Mucosa of rectum (tissue), 2 donors: ENCODE data around the gene VSX1.

ENCODE experiments used
- H3K27ac ChIP-seq, 2 donors: one replicate each; pipeline ENCODE4 v1.7.0; 2013; ENCODE audit warnings: inconsistent platforms in 2 of 2, low read depth in 2 of 2, low read length in 2 of 2
- H3K27me3 ChIP-seq, 2 donors: one replicate each; pipeline ENCODE4 v1.7.0; 2013; ENCODE audit warnings: low read length in 2 of 2; ENCODE audit not compliant: control insufficient read depth in 2 of 2, insufficient read depth in 2 of 2
- H3K36me3 ChIP-seq, 2 donors: one replicate each; pipeline ENCODE4 v1.7.0; 2013; ENCODE audit warnings: low read length in 2 of 2; ENCODE audit not compliant: control insufficient read depth in 2 of 2, insufficient read depth in 2 of 2
- H3K4me1 ChIP-seq, 2 donors: one replicate each; pipeline ENCODE4 v1.7.0; 2013; ENCODE audit warnings: low read length in 2 of 2, mild to moderate bottlenecking in 1 of 2; ENCODE audit not compliant: control insufficient read depth in 2 of 2, insufficient read depth in 2 of 2
- H3K4me3 ChIP-seq, 2 donors: one replicate each; pipeline ENCODE4 v1.7.0; 2013; ENCODE audit warnings: low read length in 2 of 2
- H3K9ac ChIP-seq, 2 donors: one replicate each; pipeline ENCODE4 v1.7.0; 2013; ENCODE audit warnings: low read length in 2 of 2, low read depth in 1 of 2, mild to moderate bottlenecking in 1 of 2
- H3K9me3 ChIP-seq, 2 donors: one replicate each; pipeline ENCODE4 v1.7.0; 2013; ENCODE audit warnings: low read length in 2 of 2; ENCODE audit not compliant: control insufficient read depth in 2 of 2
- donor health status: healthy.
- donor health status: Normal muscosa, but diverticular disease.

Gene VSX1

DNA sequence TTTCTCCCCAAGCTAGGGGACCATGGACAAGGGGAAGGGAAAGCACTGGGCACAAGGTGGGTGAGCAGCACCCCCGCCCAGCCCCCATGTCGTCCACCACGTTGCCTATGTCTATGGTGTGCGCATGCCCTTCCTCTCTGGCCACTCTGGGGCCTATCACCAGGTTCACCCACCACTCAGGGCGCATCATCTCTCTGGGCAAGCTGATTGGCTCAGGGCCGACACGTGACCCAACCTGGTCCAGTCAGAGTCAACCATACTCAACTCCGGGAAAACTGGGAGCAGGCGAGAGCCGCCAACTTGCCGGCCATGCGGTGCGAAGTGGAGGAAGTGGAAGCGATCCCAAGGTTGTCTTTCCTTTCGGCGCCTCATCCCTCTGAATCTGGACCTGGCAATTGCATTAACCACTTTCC lies 49.9 kb downstream of the VSX1 start:
- Histone ChIP-seq H3K27ac (peak overlapping the region; percentile 20 to 40), H3K9me3 (no peaks in the 10 kb centered on the region), H3K36me3 (peaks cover 7 to 16% of the 10 kb centered on the region in 2 donors), H3K9ac (no peak overlapping the region), H3K4me3 (no peak overlapping the region), H3K4me1 (peaks cover 35 to 37% of the 10 kb centered on the region in 2 donors), H3K27me3 (no peaks in the 10 kb centered on the region)

DNA sequence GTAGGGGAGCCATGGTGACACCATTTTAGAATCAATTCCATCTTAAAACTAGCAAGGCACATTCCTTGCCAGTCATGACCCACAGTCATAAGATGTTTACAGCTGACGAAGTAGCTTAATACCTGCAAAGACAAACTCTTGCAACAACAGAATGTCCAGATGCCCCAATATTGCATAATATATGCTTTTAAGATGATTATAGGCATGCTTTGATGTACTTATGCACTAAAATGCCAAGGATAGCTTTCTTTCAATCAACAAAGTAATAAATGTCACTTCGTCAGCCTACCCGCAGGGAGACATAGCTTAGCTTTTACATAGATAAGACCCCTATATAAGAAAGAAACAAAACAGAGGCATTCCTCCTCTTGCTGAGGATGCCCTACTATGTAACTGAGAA lies 50.7 kb downstream of the VSX1 start:
- H3K27ac ChIP-seq = no peak overlapping the region
- no peak overlapping the region for H3K9ac ChIP-seq

DNA sequence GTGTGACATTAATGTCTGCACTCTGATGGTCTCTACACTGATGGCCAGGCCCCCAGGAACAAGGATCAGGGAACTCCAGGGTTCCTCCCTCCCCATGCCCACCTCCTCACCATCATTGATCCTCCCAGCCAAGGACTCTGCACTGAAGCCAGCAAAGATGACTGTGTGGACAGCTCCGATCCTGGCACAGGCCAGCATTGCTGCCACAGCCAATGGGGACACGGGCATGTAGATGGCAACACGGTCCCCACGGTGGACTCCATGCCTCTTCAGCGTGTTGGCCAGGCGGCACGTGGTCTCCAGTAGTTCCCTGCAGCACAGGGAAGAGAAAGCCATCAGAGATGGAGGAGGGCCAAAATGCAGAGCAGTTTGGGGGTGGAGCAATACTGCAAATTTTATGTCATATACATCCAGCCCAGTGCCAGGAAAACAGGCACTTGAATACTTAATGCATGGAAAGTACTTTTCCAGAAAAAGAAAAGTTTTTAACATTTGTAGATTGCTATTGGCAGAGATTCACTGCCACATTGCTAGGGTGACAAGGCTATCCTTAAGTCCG lies 51.2 kb downstream of the VSX1 start:
- no peaks in the 10 kb centered on the region for H3K27me3 ChIP-seq
- H3K27ac ChIP-seq = no peak overlapping the region
- H3K36me3 ChIP-seq = peaks cover 7 to 16% of the 10 kb centered on the region in 2 donors
- peaks cover 22 to 24% of the 10 kb centered on the region in 2 donors for H3K4me1 ChIP-seq
- no peaks in the 10 kb centered on the region for H3K9me3 ChIP-seq
- H3K9ac ChIP-seq = no peak overlapping the region
- H3K4me3 ChIP-seq = no peak overlapping the region

More for the DNA sequence above, 50.7 kb downstream of the VSX1 start:
- Histone ChIP-seq H3K27me3 (no peaks in the 10 kb centered on the region), H3K4me1 (peaks cover 28 to 29% of the 10 kb centered on the region in 2 donors), H3K4me3 (no peak overlapping the region), H3K9me3 (no peaks in the 10 kb centered on the region), H3K36me3 (peaks cover 7 to 16% of the 10 kb centered on the region in 2 donors)

DNA sequence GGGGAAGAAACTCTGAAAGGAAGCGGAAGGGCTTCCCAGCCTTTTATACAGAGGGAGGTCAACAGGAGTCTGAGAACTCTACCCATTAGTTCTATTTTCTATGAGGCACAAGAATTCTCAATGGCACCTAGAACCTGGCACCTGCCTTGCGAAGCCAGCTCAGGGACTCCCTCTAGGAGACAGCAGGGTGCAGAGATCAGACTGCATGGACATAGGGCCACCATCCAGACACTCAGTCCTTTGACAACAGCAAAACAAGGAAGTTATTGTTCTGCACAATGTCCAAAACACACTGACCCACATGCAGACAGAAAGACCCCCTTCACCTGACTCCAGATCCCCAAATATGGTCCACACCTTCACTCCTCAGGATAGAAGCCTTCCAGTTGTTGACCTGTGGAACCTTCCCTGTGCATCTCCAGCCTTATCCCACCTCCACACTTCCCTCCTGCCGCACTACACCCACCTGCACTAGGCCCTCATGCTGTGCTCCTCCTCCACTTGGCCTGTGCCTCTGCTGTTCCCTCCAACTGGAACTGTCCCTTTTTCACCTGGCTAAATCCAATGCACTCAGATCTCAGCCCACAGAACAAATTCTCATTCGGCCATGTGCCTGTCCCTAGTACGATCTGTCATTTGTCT lies 51.8 kb downstream of the VSX1 start:
- H3K4me1 ChIP-seq = peaks cover 21 to 22% of the 10 kb centered on the region in 2 donors

DNA sequence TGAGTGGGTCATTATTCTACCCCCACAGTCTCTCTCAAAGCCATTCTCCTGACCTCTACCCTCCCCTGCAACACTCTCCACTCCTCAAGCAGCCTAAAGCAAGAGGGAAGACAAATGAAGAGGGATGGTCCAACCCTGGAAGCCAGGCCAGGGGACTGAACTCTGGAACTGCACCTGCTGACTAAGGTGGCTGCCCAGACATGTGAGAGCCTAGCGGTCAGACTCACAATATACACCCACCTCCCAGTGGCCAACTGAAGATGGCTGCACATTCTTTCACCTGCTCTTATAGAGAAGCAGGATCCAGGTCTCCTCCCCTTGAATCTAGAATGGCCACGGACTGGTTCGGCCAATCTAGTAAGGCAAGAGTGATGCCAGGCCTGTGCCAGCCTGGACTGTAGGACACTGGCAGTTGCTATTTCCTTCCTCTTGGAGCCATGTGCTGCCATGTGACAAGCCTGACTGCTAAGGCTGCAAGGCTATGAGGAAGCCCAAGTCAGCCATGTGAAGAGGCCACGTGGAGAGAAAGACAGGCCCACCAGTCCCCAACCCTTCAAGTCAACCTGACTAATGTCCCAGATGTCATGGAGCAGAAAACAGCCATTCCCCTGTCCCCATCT lies 55.8 kb downstream of the VSX1 start:
- Histone ChIP-seq H3K27me3 (no peaks in the 10 kb centered on the region), H3K36me3 (peaks cover 5 to 26% of the 10 kb centered on the region in 2 donors), H3K9ac (no peak overlapping the region), H3K27ac (no peak overlapping the region), H3K4me1 (peaks cover 3% of the 10 kb centered on the region in 2 donors), H3K9me3 (no peaks in the 10 kb centered on the region), H3K4me3 (no peak overlapping the region)

More for the DNA sequence above, 51.8 kb downstream of the VSX1 start:
- Histone ChIP-seq H3K9ac (no peak overlapping the region), H3K4me3 (no peak overlapping the region), H3K9me3 (no peaks in the 10 kb centered on the region), H3K27me3 (no peaks in the 10 kb centered on the region), H3K27ac (no peak overlapping the region), H3K36me3 (peaks cover 7 to 21% of the 10 kb centered on the region in 2 donors)
